Adrenal gland (tissue), 12 donors: ENCODE data around the gene LHPP. TPM values are rescaled to one million over a fixed set of nuclear protein-coding genes. Genes with fewer than 3 reads are reported as not detected.

ENCODE experiments used
- DNase-seq, 7 donors: peaks; one replicate each; pipeline ENCODE4 v3.0.0-alpha.2; 2019 to 2020
- H3K27ac ChIP-seq, 5 donors: fragments of 200-600 bp; sonication (generic) in 4 of 5; 1 replicate in 3 of 5; 2 replicates in 2 of 5; pipeline versions ENCODE4 v1.5.1 to v1.8.0; 2016 to 2020; ENCODE audit warnings: mild to moderate bottlenecking in 1 of 5
- H3K27me3 ChIP-seq: fragments of 200-600 bp; 2 replicates; pipeline ENCODE4 v1.8.0; 2021
- H3K36me3 ChIP-seq, 2 donors: fragments of 200-600 bp; replicated peaks in 1 of 2; 1 replicate in 1 of 2; 2 replicates in 1 of 2; pipeline versions ENCODE4 v1.5.1 to v1.8.0; 2018 to 2022
- H3K4me1 ChIP-seq, 2 donors: fragments of 200-600 bp; replicated peaks in 1 of 2; 1 replicate in 1 of 2; 2 replicates in 1 of 2; pipeline versions ENCODE4 v1.5.1 to v1.8.0; 2018 to 2021
- H3K4me3 ChIP-seq, 4 donors: fragments of 200-600 bp; sonication (generic) in 3 of 4; one replicate each; pipeline ENCODE4 v1.5.1; 2016 to 2018
- H3K9me3 ChIP-seq, 3 donors: fragments of 200-600 bp; sonication (generic) in 1 of 3; replicated peaks in 1 of 3; 1 replicate in 2 of 3; 2 replicates in 1 of 3; pipeline versions ENCODE4 v1.5.1 to v1.8.0; 2016 to 2021
- CTCF ChIP-seq, 6 experiments: fragments of 450-650 bp in 4 of 6; fragments of 200-600 bp in 2 of 6; sonication (generic) in 1 of 6; IDR thresholded peaks; 1 replicate in 5 of 6; 2 replicates in 1 of 6; pipeline versions ENCODE4 v1.5.1 to v1.8.0; 2016 to 2021; ENCODE audit warnings: antibody characterized with exemption in 6 of 6, mild to moderate bottlenecking in 2 of 6, moderate library complexity in 1 of 6
- POLR2A ChIP-seq, 2 donors: fragments of 450-650 bp; IDR thresholded peaks; one replicate each; pipeline ENCODE4 v1.6.1; 2017; ENCODE audit warnings: antibody characterized with exemption in 2 of 2, mild to moderate bottlenecking in 2 of 2, moderate library complexity in 1 of 2
- WGBS, 4 donors: extraction: QIAGEN DNeasy Blood & Tissue Kit in 2 of 4; methylation state at CpG; one replicate each; pipeline versions ENCODE4 v1.1.5 to v1.1.7; 2013 to 2017; 5-methylcytosine and 5-hydroxymethylcytosine counted together
- intact Hi-C, 2 donors: fragments of 100-400 bp; cut with DNase I; formaldehyde crosslinking; loops; one replicate each; pipeline versions ENCODE4 v1.14.1 to v1.15.0; 2022 to 2023
- polyA plus RNA-seq, 3 donors: library from polyadenylated mRNA; stranded (reverse); fragments of 200-250 nt in 2 of 3; fragments of 350-450 nt in 1 of 3; fragmentation: Illumina TruSeq in 1 of 3; extraction: RNeasy Lipid Tissue Mini Kit (QIAGEN cat#74804) in 1 of 3; gene quantifications; one replicate each; pipeline ENCODE4 v1.2.3, GENCODE V29; 2013 to 2014
- total RNA-seq, 9 donors: library from RNA; depleted of rRNA in 4 of 9; stranded (reverse); fragments of >200 nt in 4 of 9; fragments of 120-200 nt in 1 of 9; fragmentation: NEBNext Ultra II Directional in 1 of 9; extraction: Animal tissue kit (Norgen Biotek cat#: 25700) in 1 of 9; gene quantifications; one replicate each; pipeline versions ENCODE4 v1.1.0 to v1.2.4, GENCODE V29; 2013 to 2023
- donor health status: healthy with polysubstance abuse.
- donor health status: Bipolar disorder and iron deficiency.
- donor health status: DM: yes; HTN: yes; CAD: no.
- donor health status: DM: no; HTN: no; CAD: no.
- donor health status: DM: no; HTN: no; CAD: no.
- donor health status: DM: yes; HTN: yes; CAD: no.

Gene LHPP
- total and polyA plus RNA-seq, 12 donors, result 10.5 to 70.1 (median 43.4) TPM

- Histone ChIP-seq H3K9me3 (no peaks in the 10 kb centered on the region), H3K27ac (peak overlapping the region; percentile 49 to 93 (median 87)), H3K4me3 (no peak overlapping the region), H3K36me3 (no peaks in the 10 kb centered on the region), H3K27me3 (no peaks in the 10 kb centered on the region), H3K4me1 (peaks cover 52 to 80% of the 10 kb centered on the region in 2 donors)
- no peak for DNase-seq
- TF ChIP-seq POLR2A (IDR thresholded peaks at IDR 0.05) (no peak), CTCF (IDR thresholded peaks at IDR 0.05) (no peak)
- 53 to 55% (median 55%) methylated on average over 4 to 7 of the region's 7 CpGs; no CpG with 5 or more reads in 1 of the 4 donors for WGBS, 4 donors
- intact Hi-C loops, result loop anchor here in 1 of 2 donors (10.0 kb wide), 1 partner anchor 87 kb away; no protein-coding TSS in a partner anchor
Observed at GRCh38 chr10:124648131-124648475, 186.5 kb downstream of the LHPP start.

- Histone ChIP-seq H3K4me1 (peaks cover 57 to 86% of the 10 kb centered on the region in 2 donors), H3K9me3 (no peaks in the 10 kb centered on the region), H3K27ac (peak overlapping the region; percentile 49 to 93 (median 87)), H3K4me3 (no peak overlapping the region), H3K36me3 (no peaks in the 10 kb centered on the region), H3K27me3 (no peaks in the 10 kb centered on the region)
- peak in 1 of 6 experiments; percentile 7 for TF ChIP-seq CTCF (IDR thresholded peaks at IDR 0.05)
- peak in 1 of 2 donors; percentile 41 for TF ChIP-seq POLR2A (IDR thresholded peaks at IDR 0.05)
- 16 to 30% (median 26%) methylated on average over 8 to 9 of the region's 9 CpGs for WGBS, 4 donors
- intact Hi-C loops, result loop anchor here in 1 of 2 donors (10.0 kb wide), 1 partner anchor 86 kb away; no protein-coding TSS in a partner anchor
- peak; percentile 82 to 95 (median 91) for DNase-seq
Observed at GRCh38 chr10:124648738-124649137, 187.1 kb downstream of the LHPP start.

GRCh38 chr10:124649214-124649613 is 187.6 kb downstream of the LHPP start:
- H3K27ac ChIP-seq, result peak overlapping the region in 4 of 5 donors; percentile 55 to 93 (median 87)
- DNase-seq, result peak in 4 of 7 donors; percentile 45 to 67 (median 46)
- H3K4me3 ChIP-seq, result no peak overlapping the region
- no peaks in the 10 kb centered on the region for H3K9me3 ChIP-seq
- peaks cover 57 to 91% of the 10 kb centered on the region in 2 donors for H3K4me1 ChIP-seq
- TF ChIP-seq POLR2A (IDR thresholded peaks at IDR 0.05), result no peak
- no peak for TF ChIP-seq CTCF (IDR thresholded peaks at IDR 0.05)
- intact Hi-C loops, result loop anchor here in 1 of 2 donors (10.0 kb wide), 1 partner anchor 86 kb away; no protein-coding TSS in a partner anchor
- no peaks in the 10 kb centered on the region for H3K36me3 ChIP-seq
- H3K27me3 ChIP-seq, result no peaks in the 10 kb centered on the region
- WGBS, 4 donors, result 41 to 62% (median 48%) methylated on average over 4 to 5 of the region's 5 CpGs

- intact Hi-C loops, result no loop called here
- no peak overlapping the region for H3K4me3 ChIP-seq
- peaks cover 57 to 91% of the 10 kb centered on the region in 2 donors for H3K4me1 ChIP-seq
- TF ChIP-seq POLR2A (IDR thresholded peaks at IDR 0.05) (no peak), CTCF (IDR thresholded peaks at IDR 0.05) (no peak)
- H3K36me3 ChIP-seq, result no peaks in the 10 kb centered on the region
- no peak for DNase-seq
- no peaks in the 10 kb centered on the region for H3K9me3 ChIP-seq
- 94 to 98% (median 96%) methylated on average over 12 of the region's 12 CpGs for WGBS, 4 donors
- peak overlapping the region in 3 of 5 donors; percentile 35 to 93 (median 87) for H3K27ac ChIP-seq
- no peaks in the 10 kb centered on the region for H3K27me3 ChIP-seq
Observed at GRCh38 chr10:124650263-124650662, 188.6 kb downstream of the LHPP start.
